B cell (primary cell): ENCODE results near the gene PPP1R12C. TPM values are rescaled to one million over a fixed set of nuclear protein-coding genes. Genes with fewer than 3 reads are reported as not detected.

ENCODE experiments used
- ATAC-seq: fragments of 200-7000 bp; cut with Tn5 transposase; one replicate; pipeline ENCODE4 v1.10.0; 2021; ENCODE audit warnings: low read depth, mild to moderate bottlenecking, moderate number of reproducible peaks, moderate library complexity
- CTCF ChIA-PET: fragments of 350-600 bp; sonication (Branson Sonifier 250); formaldehyde crosslinking; loops from one replicate; lab custom pipeline; 2021; ENCODE audit warnings: antibody characterized with exemption, inconsistent platforms; lab: Charles Lee
- POLR2A ChIA-PET: fragments of 350-600 bp; sonication (Branson Sonifier 250); formaldehyde crosslinking; loops from one replicate; lab custom pipeline; 2021; ENCODE audit warnings: antibody characterized with exemption; lab: Charles Lee
- DNase-seq: peaks from one replicate; pipeline ENCODE4 v3.0.0; 2013
- H2AFZ ChIP-seq: 2 replicates; pipeline ENCODE4 v1.6.1; 2012; ENCODE audit warnings: mild to moderate bottlenecking, low read depth, low read length; ENCODE audit not compliant: insufficient read depth, poor library complexity, severe bottlenecking
- H3K27ac ChIP-seq, 2 donors: 1 replicate in 1 of 2; 2 replicates in 1 of 2; pipeline ENCODE4 v1.5.1; 2012 to 2013; ENCODE audit warnings: low read length in 2 of 2, mild to moderate bottlenecking in 2 of 2, moderate library complexity in 1 of 2
- H3K27me3 ChIP-seq, 4 experiments: fragments of 200-600 bp in 1 of 4; sonication (generic) in 1 of 4; replicated peaks in 1 of 4; 1 replicate in 2 of 4; 2 replicates in 2 of 4; pipeline versions ENCODE4 v1.6.1 to v1.7.0; 2013 to 2016; ENCODE audit warnings: low read length in 3 of 4, mild to moderate bottlenecking in 2 of 4, mixed read lengths in 1 of 4, moderate library complexity in 1 of 4; ENCODE audit not compliant: insufficient read depth in 4 of 4, control insufficient read depth in 3 of 4; ENCODE audit errors: control extremely low read depth in 1 of 4
- H3K36me3 ChIP-seq, 2 experiments: replicated peaks in 1 of 2; 1 replicate in 1 of 2; 2 replicates in 1 of 2; pipeline versions ENCODE4 v1.6.1 to v1.7.1; 2013; ENCODE audit warnings: low read length in 1 of 2; ENCODE audit not compliant: insufficient read depth in 2 of 2, control insufficient read depth in 1 of 2; ENCODE audit errors: control extremely low read depth in 1 of 2, extremely low read depth in 1 of 2
- H3K4me1 ChIP-seq, 2 donors: fragments of 200-600 bp in 1 of 2; sonication (generic) in 1 of 2; 1 replicate in 1 of 2; 2 replicates in 1 of 2; pipeline versions ENCODE4 v1.5.1 to v1.6.1; 2013 to 2017; ENCODE audit warnings: low read length in 2 of 2; ENCODE audit not compliant: control insufficient read depth in 2 of 2, insufficient read depth in 2 of 2
- H3K4me2 ChIP-seq: replicated peaks from 2 replicates; pipeline ENCODE3; 2012; ENCODE audit warnings: mild to moderate bottlenecking, low read depth, low read length; ENCODE audit not compliant: poor library complexity, severe bottlenecking
- H3K4me3 ChIP-seq, 5 experiments: fragments of 200-600 bp in 1 of 5; sonication (generic) in 1 of 5; 1 replicate in 3 of 5; 2 replicates in 2 of 5; pipeline versions ENCODE4 v1.5.1 to v1.7.0; 2011 to 2016; ENCODE audit warnings: low read length in 4 of 5, mild to moderate bottlenecking in 4 of 5, low read depth in 2 of 5, control low read depth in 1 of 5, moderate library complexity in 1 of 5; ENCODE audit not compliant: insufficient read depth in 1 of 5; ENCODE audit errors: control extremely low read depth in 1 of 5, extremely low read depth in 1 of 5
- H3K79me2 ChIP-seq: fragments of 200-600 bp; sonication (generic); one replicate; pipeline ENCODE4 v1.6.0; 2016; ENCODE audit warnings: low read length; ENCODE audit not compliant: control insufficient read depth, insufficient read depth
- H3K9ac ChIP-seq: fragments of 200-600 bp; sonication (generic); 2 replicates; pipeline ENCODE4 v1.6.1; 2017; ENCODE audit warnings: mild to moderate bottlenecking, low read length, moderate library complexity
- H3K9me3 ChIP-seq, 3 donors: one replicate each; pipeline versions ENCODE4 v1.6.1 to v1.7.1; 2013; ENCODE audit warnings: low read length in 2 of 3; ENCODE audit not compliant: control insufficient read depth in 2 of 3, insufficient read depth in 1 of 3; ENCODE audit errors: control extremely low read depth in 1 of 3
- H4K20me1 ChIP-seq: 2 replicates; pipeline ENCODE4 v1.6.0; 2012; ENCODE audit warnings: mild to moderate bottlenecking, low read length; ENCODE audit not compliant: insufficient read depth, control insufficient read depth, poor library complexity, severe bottlenecking
- H3K27ac Mint-ChIP-seq: one replicate; pipeline ENCODE4 v1.8.0; 2021; ENCODE audit warnings: mixed read lengths
- H3K27me3 Mint-ChIP-seq: one replicate; pipeline ENCODE4 v1.8.0; 2021; ENCODE audit warnings: mixed read lengths
- H3K4me1 Mint-ChIP-seq: one replicate; pipeline ENCODE4 v1.8.0; 2021; ENCODE audit warnings: mixed read lengths
- H3K4me3 Mint-ChIP-seq: one replicate; pipeline ENCODE4 v1.8.0; 2021; ENCODE audit warnings: mixed read lengths
- H3K9me3 Mint-ChIP-seq: one replicate; pipeline ENCODE4 v1.8.0; 2022; ENCODE audit warnings: mixed read lengths; ENCODE audit not compliant: insufficient read depth
- CTCF ChIP-seq: fragments of 200-600 bp; IDR thresholded peaks from one replicate; pipeline ENCODE4 v1.8.0; 2022; ENCODE audit warnings: antibody characterized with exemption, mild to moderate bottlenecking
- EZH2 ChIP-seq: IDR thresholded peaks from 2 replicates; pipeline ENCODE4 v1.6.1; 2012; ENCODE audit warnings: borderline replicate concordance, low read depth, mild to moderate bottlenecking, moderate library complexity, low read length; ENCODE audit not compliant: insufficient read depth, poor library complexity, severe bottlenecking
- WGBS: methylation state at CpG from one replicate; pipeline ENCODE4 v1.1.5; 2013; ENCODE audit warnings: missing lambda C conversion rate; ENCODE audit not compliant: insufficient coverage; 5-methylcytosine and 5-hydroxymethylcytosine counted together
- intact Hi-C: fragments of 100-400 bp; cut with micrococcal nuclease; formaldehyde crosslinking; loops from one replicate; pipeline ENCODE4 v1.10.0; 2022
- polyA plus RNA-seq: library from polyadenylated mRNA; depleted of rRNA; stranded (reverse); fragments of >200 nt; gene quantifications from 2 replicates; pipeline ENCODE4 v1.2.3, GENCODE V29; 2012
- total RNA-seq, 2 donors: library from RNA; stranded (reverse); fragments of 120-200 nt in 1 of 2; gene quantifications; 1 replicate in 1 of 2; 2 replicates in 1 of 2; pipeline versions ENCODE4 v1.2.3 to v1.2.4, GENCODE V29; 2013 to 2022

The PPP1R12C gene
- total and polyA plus RNA-seq, 2 donors (not counting 1 experiment from before 2014, with no cell fraction given), result 145 to 179 TPM

GRCh38 chr19:55089342-55089944 lies 28.0 kb downstream of the PPP1R12C start:
- no peak for DNase-seq
- TF ChIP-seq CTCF (no peak), EZH2 (no peak)
- Histone ChIP-seq H3K4me3 (no peak overlapping the region), H3K4me1 (peaks cover 19 to 20% of the 10 kb centered on the region in 2 donors), H4K20me1 (peaks cover 32% of the 10 kb centered on the region), H3K27me3 (peaks cover 0 to 39% (median 14%) of the 10 kb centered on the region in 4 experiments), H3K36me3 (peaks cover 0 to 14% of the 10 kb centered on the region in 2 experiments), H2AFZ (no peak overlapping the region), H3K27ac (no peak overlapping the region), H3K4me2 (no peak overlapping the region), H3K9ac (no peak overlapping the region), H3K9me3 (peaks cover 0 to 22% (median 0%) of the 10 kb centered on the region in 3 donors), H3K79me2 (no peaks in the 10 kb centered on the region)
- POLR2A ChIA-PET, result interaction anchor here (0.6 kb wide), 1 partner anchor 17 kb away, joined by 3 read pairs; no protein-coding TSS in a partner anchor
- Mint-ChIP-seq H3K4me3 (no peak overlapping the region), H3K4me1 (peaks cover 28% of the 10 kb centered on the region), H3K27ac (no peak overlapping the region), H3K9me3 (no peaks in the 10 kb centered on the region), H3K27me3 (peaks cover 34% of the 10 kb centered on the region)
- CTCF ChIA-PET, result interaction anchor here (0.9 to 2.3 kb wide), 8 partner anchors 26 to 415 kb away, joined by 3 to 14 read pairs (median 3); partner anchors contain the start of gene RDH13
- intact Hi-C loops, result no loop called here
- no peak for ATAC-seq
- 94% methylated on average over 1 of the region's 3 CpGs for WGBS
